ENCODE results near the gene BTAF1.

The BTAF1 gene

GRCh38 chr10:92062273-92062672 is 138.7 kb downstream of the BTAF1 start:
- DNase-seq: no peak

GRCh38 chr10:92064506-92064905 is 140.9 kb downstream of the BTAF1 start:
- DNase-seq: no peak

- DNase-seq: no peak
These were observed 142.8 kb downstream of the BTAF1 start for GRCh38 chr10:92066386-92066785.

GRCh38 chr10:92068900-92069299 is 145.3 kb downstream of the BTAF1 start:
- DNase-seq: no peak

GRCh38 chr10:92074126-92074887 is 150.7 kb downstream of the BTAF1 start:
- no peak for DNase-seq

- no peak for DNase-seq
These were observed 152.3 kb downstream of the BTAF1 start for GRCh38 chr10:92075829-92076228.

- no peak for DNase-seq
These were observed 153.2 kb downstream of the BTAF1 start for GRCh38 chr10:92076722-92077121.

- DNase-seq: no peak
These were observed 155.4 kb downstream of the BTAF1 start for GRCh38 chr10:92079003-92079402.

Data from effector CD8-positive, alpha-beta T cell (primary cell).